Measurements from ENCODE around the gene LYRM2. TPM values are rescaled to one million over a fixed set of nuclear protein-coding genes. Genes with fewer than 3 reads are reported as not detected.
A peak's percentile ranks its signal among the peaks of the same experiment; 100 is the strongest.

The LYRM2 gene
- total RNA-seq, 1 donor from 2014 or later = 30.2 TPM

DNA sequence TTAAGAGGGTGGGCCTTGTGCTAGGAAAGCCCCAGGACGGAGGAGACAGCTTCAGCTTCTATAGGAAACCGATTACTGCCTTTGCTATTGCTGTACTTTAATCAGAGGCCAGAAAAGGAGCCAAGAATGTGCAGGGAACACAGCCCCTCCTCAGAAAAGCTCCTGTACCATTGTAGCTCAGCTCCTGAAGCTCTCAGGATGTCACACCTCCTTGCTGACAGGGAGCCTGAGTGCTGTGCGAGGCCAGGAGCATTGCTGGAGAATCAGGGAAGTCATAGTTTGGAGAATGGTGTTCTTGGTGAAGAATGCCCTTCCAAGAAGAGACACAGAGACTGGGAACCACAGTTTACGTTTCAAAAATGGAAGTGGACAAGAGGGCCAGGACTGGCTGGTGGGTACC, 46.8 kb downstream of the LYRM2 start:
- H3K27me3 Mint-ChIP-seq (ENCODE audit: unreplicated experiment) = peaks cover 4% of the 10 kb centered on the region
- TF ChIP-seq, protein P1, sequence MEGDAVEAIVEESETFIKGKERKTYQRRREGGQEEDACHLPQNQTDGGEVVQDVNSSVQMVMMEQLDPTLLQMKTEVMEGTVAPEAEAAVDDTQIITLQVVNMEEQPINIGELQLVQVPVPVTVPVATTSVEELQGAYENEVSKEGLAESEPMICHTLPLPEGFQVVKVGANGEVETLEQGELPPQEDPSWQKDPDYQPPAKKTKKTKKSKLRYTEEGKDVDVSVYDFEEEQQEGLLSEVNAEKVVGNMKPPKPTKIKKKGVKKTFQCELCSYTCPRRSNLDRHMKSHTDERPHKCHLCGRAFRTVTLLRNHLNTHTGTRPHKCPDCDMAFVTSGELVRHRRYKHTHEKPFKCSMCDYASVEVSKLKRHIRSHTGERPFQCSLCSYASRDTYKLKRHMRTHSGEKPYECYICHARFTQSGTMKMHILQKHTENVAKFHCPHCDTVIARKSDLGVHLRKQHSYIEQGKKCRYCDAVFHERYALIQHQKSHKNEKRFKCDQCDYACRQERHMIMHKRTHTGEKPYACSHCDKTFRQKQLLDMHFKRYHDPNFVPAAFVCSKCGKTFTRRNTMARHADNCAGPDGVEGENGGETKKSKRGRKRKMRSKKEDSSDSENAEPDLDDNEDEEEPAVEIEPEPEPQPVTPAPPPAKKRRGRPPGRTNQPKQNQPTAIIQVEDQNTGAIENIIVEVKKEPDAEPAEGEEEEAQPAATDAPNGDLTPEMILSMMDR (IDR thresholded peaks at IDR 0.05; ENCODE audit: partially characterized antibody, unreplicated experiment) = no peak
- H3K4me3 Mint-ChIP-seq (ENCODE audit: unreplicated experiment) = no peak overlapping the region
- no peak overlapping the region for H3K27ac Mint-ChIP-seq (ENCODE audit: unreplicated experiment)
- no peak for DNase-seq
- no peaks in the 10 kb centered on the region for H3K9me3 Mint-ChIP-seq (ENCODE audit: unreplicated experiment)
- H3K36me3 Mint-ChIP-seq (ENCODE audit: unreplicated experiment) = no peaks in the 10 kb centered on the region
- H3K4me1 Mint-ChIP-seq (ENCODE audit: low read depth, unreplicated experiment) = peaks cover 10% of the 10 kb centered on the region

DNA sequence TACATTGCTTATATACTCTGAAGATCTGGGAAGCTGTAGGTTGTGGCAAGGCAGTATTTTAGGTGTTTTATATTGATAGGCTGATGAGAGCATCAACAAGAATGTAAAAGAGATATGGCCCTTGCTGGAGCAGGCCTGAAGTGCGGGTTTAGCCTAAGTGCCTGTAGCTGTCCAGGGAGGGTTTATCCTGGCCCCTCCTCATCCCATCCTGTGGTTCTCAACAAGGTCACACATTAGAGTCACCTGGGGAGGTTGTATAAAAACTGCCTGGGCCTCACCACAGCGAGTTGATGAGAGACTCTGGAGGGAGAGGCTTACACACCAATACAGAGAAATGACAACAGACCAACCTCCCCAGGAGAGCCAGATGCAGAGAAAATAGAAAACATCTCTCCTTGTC, 48.4 kb downstream of the LYRM2 start:
- DNase-seq = no peak
- H3K4me3 Mint-ChIP-seq (ENCODE audit: unreplicated experiment) = no peak overlapping the region
- H3K36me3 Mint-ChIP-seq (ENCODE audit: unreplicated experiment) = no peaks in the 10 kb centered on the region
- H3K4me1 Mint-ChIP-seq (ENCODE audit: low read depth, unreplicated experiment) = peaks cover 10% of the 10 kb centered on the region
- H3K27ac Mint-ChIP-seq (ENCODE audit: unreplicated experiment) = no peak overlapping the region
- TF ChIP-seq, protein P1 (IDR thresholded peaks at IDR 0.05; ENCODE audit: partially characterized antibody, unreplicated experiment) = no peak
- no peaks in the 10 kb centered on the region for H3K9me3 Mint-ChIP-seq (ENCODE audit: unreplicated experiment)
- H3K27me3 Mint-ChIP-seq (ENCODE audit: unreplicated experiment) = peaks cover 2% of the 10 kb centered on the region

DNA sequence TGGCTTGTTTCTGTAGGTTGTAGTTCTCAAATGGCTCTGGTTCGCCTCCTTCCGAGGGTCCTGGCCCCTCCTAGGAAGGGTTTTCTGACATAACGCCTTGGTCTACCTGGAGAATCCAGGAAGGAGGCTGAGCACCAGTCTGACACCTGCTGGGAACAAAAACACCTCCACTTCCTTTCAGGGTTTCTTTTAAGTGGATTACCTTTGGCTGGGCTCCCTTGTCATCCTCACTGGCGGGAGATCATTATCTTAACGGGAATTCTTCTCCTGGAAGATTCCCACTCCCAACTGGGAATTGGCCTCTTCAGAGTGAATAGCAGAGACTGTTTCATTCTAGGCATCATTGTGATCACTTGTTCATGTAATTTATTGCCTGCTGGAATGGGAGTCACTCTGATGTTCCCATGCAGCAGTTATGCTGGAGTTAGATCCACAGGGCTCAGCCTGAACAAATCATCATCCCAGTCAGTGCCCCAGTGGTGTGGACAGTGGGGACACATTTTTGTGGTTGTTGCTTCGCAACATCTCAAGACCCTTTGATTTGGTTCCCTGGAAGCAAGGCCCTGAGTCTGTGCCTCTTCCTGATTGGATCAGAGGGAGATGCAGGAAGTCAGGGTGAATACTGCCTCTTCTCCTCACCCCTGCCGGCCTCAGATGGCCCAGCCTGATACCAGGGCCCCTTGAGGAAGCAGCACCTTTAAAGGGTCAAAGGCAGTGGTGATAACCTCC, 49.1 kb downstream of the LYRM2 start:
- Mint-ChIP-seq H3K9me3 (ENCODE audit: unreplicated experiment) (no peaks in the 10 kb centered on the region), H3K27ac (ENCODE audit: unreplicated experiment) (peak overlapping the region; percentile 59)

DNA sequence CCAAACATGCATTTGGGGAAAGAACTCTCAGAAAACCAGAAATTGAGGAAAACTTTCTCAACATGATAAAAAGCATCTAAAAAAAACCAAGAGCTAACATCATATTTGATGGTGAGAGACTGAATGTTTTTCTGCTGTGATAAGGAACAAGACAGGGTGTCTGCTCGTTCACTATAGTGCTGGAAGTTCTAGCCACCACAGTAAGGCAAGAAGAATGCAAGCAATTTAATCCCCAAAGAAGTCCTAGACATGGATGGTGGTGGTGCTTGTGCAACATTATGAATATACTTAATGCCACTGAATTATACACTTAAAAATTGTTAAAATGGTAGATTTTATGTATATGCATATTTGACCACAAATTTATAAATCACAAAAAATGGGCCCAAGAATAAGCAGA, 53.4 kb downstream of the LYRM2 start:
- DNase-seq = no peak
- Mint-ChIP-seq H3K9me3 (ENCODE audit: unreplicated experiment) (no peaks in the 10 kb centered on the region), H3K4me1 (ENCODE audit: low read depth, unreplicated experiment) (peaks cover 43% of the 10 kb centered on the region)

More for the DNA sequence above, 49.1 kb downstream of the LYRM2 start:
- Mint-ChIP-seq H3K4me1 (ENCODE audit: low read depth, unreplicated experiment) (peaks cover 15% of the 10 kb centered on the region), H3K27me3 (ENCODE audit: unreplicated experiment) (peaks cover 2% of the 10 kb centered on the region), H3K4me3 (ENCODE audit: unreplicated experiment) (no peak overlapping the region), H3K36me3 (ENCODE audit: unreplicated experiment) (no peaks in the 10 kb centered on the region)
- TF ChIP-seq, protein P1 (IDR thresholded peaks at IDR 0.05; ENCODE audit: partially characterized antibody, unreplicated experiment) = no peak
- no peak for DNase-seq

DNA sequence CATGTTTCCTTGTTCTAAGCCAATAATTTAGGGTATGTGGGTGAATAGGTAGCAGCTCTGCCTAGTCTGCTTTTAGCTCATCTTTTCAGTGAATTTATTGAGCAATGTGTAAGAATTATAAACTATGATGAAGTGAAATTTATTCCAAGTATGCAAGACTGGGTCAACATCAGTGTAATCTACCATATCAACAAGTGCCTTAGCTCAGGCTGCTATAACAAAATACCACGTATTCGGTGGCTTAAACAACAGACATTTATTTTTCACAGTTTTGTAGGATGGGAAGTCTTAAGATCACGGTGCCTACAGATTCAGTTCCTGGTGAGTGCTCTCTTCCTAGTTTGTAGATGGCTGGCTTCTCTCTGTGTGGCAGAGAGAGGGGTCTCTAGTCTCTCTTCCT, 54.0 kb downstream of the LYRM2 start:
- Mint-ChIP-seq H3K27ac (ENCODE audit: unreplicated experiment) (no peak overlapping the region), H3K4me3 (ENCODE audit: unreplicated experiment) (no peak overlapping the region), H3K36me3 (ENCODE audit: unreplicated experiment) (no peaks in the 10 kb centered on the region), H3K27me3 (ENCODE audit: unreplicated experiment) (peaks cover 4% of the 10 kb centered on the region), H3K4me1 (ENCODE audit: low read depth, unreplicated experiment) (peaks cover 37% of the 10 kb centered on the region), H3K9me3 (ENCODE audit: unreplicated experiment) (peaks cover 1% of the 10 kb centered on the region)
- TF ChIP-seq, protein P1 (IDR thresholded peaks at IDR 0.05; ENCODE audit: partially characterized antibody, unreplicated experiment) = no peak
- no peak for DNase-seq

More for the DNA sequence above, 53.4 kb downstream of the LYRM2 start:
- TF ChIP-seq, protein P1 (IDR thresholded peaks at IDR 0.05; ENCODE audit: partially characterized antibody, unreplicated experiment) = no peak
- H3K27me3 Mint-ChIP-seq (ENCODE audit: unreplicated experiment) = peaks cover 4% of the 10 kb centered on the region
- no peaks in the 10 kb centered on the region for H3K36me3 Mint-ChIP-seq (ENCODE audit: unreplicated experiment)
- no peak overlapping the region for H3K27ac Mint-ChIP-seq (ENCODE audit: unreplicated experiment)
- no peak overlapping the region for H3K4me3 Mint-ChIP-seq (ENCODE audit: unreplicated experiment)
